SK-N-MC (cell line): ENCODE measurements around the gene AANAT.

Experiments used
- DNase-seq: peaks from one replicate; pipeline ENCODE4 v3.0.0-alpha.2; 2011; ENCODE audit warnings: low read depth, low spot score
- H3K27ac ChIP-seq: fragments of 200-600 bp; sonication (generic); 2 replicates; pipeline ENCODE4 v1.5.1; 2016; ENCODE audit warnings: mixed run types
- H3K36me3 ChIP-seq: fragments of 200-600 bp; sonication (generic); 2 replicates; pipeline ENCODE4 v1.6.1; 2017; ENCODE audit warnings: antibody characterized with exemption, low read length, mixed read lengths; ENCODE audit not compliant: insufficient read depth
- H3K4me3 ChIP-seq: fragments of 200-600 bp; sonication (generic); 2 replicates; pipeline ENCODE4 v1.5.1; 2016
- H3K9ac ChIP-seq: fragments of 200-600 bp; sonication (generic); 2 replicates; pipeline ENCODE4 v1.8.0; 2017; ENCODE audit warnings: mixed run types, mixed read lengths; ENCODE audit not compliant: insufficient read length
- H3K9me3 ChIP-seq: fragments of 200-600 bp; sonication (generic); 2 replicates; pipeline ENCODE4 v1.6.1; 2017; ENCODE audit warnings: low read depth, mild to moderate bottlenecking, antibody characterized with exemption, low read length, moderate library complexity, mixed read lengths
- EZH2 ChIP-seq: fragments of 200-600 bp; sonication (generic); IDR thresholded peaks from one replicate; pipeline ENCODE4 v1.6.1; 2017; ENCODE audit warnings: antibody characterized with exemption
- FOXP2 ChIP-seq: optimal IDR thresholded peaks from 2 replicates; pipeline ENCODE3; 2011; ENCODE audit warnings: mild to moderate bottlenecking, moderate library complexity; ENCODE audit not compliant: insufficient read depth; ENCODE audit errors: extremely low read length, control extremely low read depth
- POLR2AphosphoS5 ChIP-seq: IDR thresholded peaks from 2 replicates; pipeline ENCODE4 v1.6.1; 2012; ENCODE audit warnings: mild to moderate bottlenecking, low read depth, low read length, borderline replicate concordance

The AANAT gene

GRCh38 chr17:76469076-76469990, 1.9 kb downstream of the AANAT start:
- DNase-seq = no peak
- H3K4me3 ChIP-seq = no peak overlapping the region
- no peak overlapping the region for H3K27ac ChIP-seq
- TF ChIP-seq FOXP2 = no peak
- TF ChIP-seq EZH2 = no peak
- no peak for TF ChIP-seq POLR2AphosphoS5
- H3K36me3 ChIP-seq = no peaks in the 10 kb centered on the region
- H3K9me3 ChIP-seq = no peaks in the 10 kb centered on the region
- no peak overlapping the region for H3K9ac ChIP-seq

- no peak overlapping the region for H3K9ac ChIP-seq
- DNase-seq = no peak
- H3K4me3 ChIP-seq = no peak overlapping the region
- no peak overlapping the region for H3K27ac ChIP-seq
- H3K36me3 ChIP-seq = no peaks in the 10 kb centered on the region
- H3K9me3 ChIP-seq = no peaks in the 10 kb centered on the region
- TF ChIP-seq FOXP2 (no peak), POLR2AphosphoS5 (no peak), EZH2 (no peak)
These were observed 2.8 kb downstream of the AANAT start for GRCh38 chr17:76469991-76470739.

DNA sequence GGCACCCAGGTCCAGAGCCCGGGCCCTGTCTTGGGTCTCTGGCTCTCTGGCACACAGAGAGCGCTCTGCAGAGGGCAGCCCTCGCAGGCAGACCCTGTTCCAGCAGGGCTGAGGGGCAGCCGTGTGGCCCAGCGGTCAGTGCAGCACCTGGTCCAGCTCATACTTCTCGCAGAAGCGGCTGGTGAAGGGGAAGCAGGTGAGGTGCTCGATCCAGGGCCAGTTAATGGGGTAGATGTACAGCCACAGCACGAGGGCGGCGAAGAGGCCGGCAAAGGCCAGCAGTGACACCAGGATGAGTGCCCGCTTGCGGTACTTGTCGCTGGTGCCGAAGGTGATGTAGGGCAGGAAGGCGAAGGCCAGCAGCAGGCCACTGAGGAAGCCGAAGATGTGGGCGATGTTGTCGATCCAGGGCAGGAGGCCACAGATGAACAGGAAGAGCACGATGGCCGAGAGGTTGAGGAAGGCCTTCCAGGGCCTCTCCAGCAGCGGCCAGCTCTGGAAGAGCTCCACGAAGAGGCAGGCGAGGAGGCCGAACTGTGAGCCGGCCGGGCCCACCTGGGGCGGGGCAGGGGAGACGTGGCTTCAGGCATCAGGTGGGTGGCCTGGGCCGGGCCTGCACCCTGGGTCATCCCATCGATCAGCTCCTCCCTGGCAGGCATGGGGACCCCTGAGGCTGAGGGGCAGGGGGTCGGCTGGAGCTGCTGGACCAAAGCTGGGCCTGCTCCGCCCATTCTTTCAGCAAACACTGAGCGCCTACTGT, 4.3 kb downstream of the AANAT start:
- Histone ChIP-seq H3K27ac (no peak overlapping the region), H3K9ac (no peak overlapping the region), H3K36me3 (no peaks in the 10 kb centered on the region), H3K4me3 (no peak overlapping the region), H3K9me3 (no peaks in the 10 kb centered on the region)
- DNase-seq = no peak
- no peak for TF ChIP-seq FOXP2

DNA sequence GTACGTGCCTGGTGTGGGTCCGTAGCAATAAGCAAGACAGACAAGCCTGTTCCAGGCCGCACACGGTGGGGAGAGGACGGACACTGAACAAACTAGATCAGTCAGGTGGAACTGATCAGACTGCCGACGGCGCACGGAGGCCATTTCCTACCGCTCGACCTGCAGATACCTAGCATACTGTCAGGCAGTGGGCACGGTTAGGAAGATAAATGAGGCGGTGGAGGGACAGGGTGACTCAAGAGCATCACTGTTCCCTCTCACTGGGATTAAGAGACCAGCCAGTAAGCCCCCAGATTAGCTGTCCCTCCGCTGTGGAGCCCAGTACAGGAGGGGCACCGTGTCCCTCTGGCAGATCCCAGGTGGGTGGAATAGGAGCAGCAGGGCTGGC, 4.8 kb downstream of the AANAT start:
- no peak for TF ChIP-seq POLR2AphosphoS5
- no peak for TF ChIP-seq EZH2
- TF ChIP-seq FOXP2 = no peak
- no peak overlapping the region for H3K27ac ChIP-seq
- no peak for DNase-seq
- no peak overlapping the region for H3K4me3 ChIP-seq
- no peaks in the 10 kb centered on the region for H3K9me3 ChIP-seq
- no peaks in the 10 kb centered on the region for H3K36me3 ChIP-seq
- no peak overlapping the region for H3K9ac ChIP-seq

DNA sequence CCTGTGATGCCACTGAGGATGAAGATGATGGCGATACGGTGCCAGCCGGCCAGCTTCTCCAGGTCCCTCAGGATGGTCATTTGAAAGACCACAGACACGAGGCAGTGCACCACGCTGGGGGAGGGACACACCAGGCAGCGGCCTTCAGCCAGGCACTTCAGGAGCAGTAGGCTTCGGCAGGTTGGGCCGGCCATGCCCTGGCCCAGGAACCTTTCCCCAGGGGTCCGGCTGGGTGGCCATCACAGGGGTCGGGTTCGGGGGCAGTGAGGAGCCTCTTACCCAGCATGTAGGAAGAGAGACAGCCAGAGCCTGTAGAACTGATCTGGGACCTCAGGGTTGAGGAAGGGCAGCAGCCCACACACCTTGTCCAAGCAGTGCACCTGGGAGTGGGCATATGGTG, 5.3 kb downstream of the AANAT start:
- no peak overlapping the region for H3K4me3 ChIP-seq

GRCh38 chr17:76473541-76473985, 6.2 kb downstream of the AANAT start:
- Histone ChIP-seq H3K9ac (no peak overlapping the region), H3K4me3 (no peak overlapping the region), H3K9me3 (no peaks in the 10 kb centered on the region), H3K27ac (no peak overlapping the region), H3K36me3 (no peaks in the 10 kb centered on the region)
- DNase-seq = no peak
- TF ChIP-seq POLR2AphosphoS5 = no peak
- no peak for TF ChIP-seq FOXP2
- TF ChIP-seq EZH2 = no peak

More for the DNA sequence above, 5.3 kb downstream of the AANAT start:
- Histone ChIP-seq H3K9ac (no peak overlapping the region), H3K9me3 (no peaks in the 10 kb centered on the region), H3K27ac (no peak overlapping the region), H3K36me3 (no peaks in the 10 kb centered on the region)
- no peak for TF ChIP-seq EZH2
- TF ChIP-seq POLR2AphosphoS5 = no peak
- no peak for TF ChIP-seq FOXP2
- DNase-seq = no peak

GRCh38 chr17:76474238-76474637, 6.8 kb downstream of the AANAT start:
- DNase-seq = no peak
- Histone ChIP-seq H3K27ac (no peak overlapping the region), H3K9me3 (no peaks in the 10 kb centered on the region), H3K4me3 (no peak overlapping the region), H3K36me3 (no peaks in the 10 kb centered on the region), H3K9ac (no peak overlapping the region)
- TF ChIP-seq EZH2 = no peak
- TF ChIP-seq FOXP2 = no peak
- TF ChIP-seq POLR2AphosphoS5 = no peak

GRCh38 chr17:76474894-76475293, 7.5 kb downstream of the AANAT start:
- DNase-seq = no peak
- Histone ChIP-seq H3K9me3 (no peaks in the 10 kb centered on the region), H3K9ac (no peak overlapping the region), H3K36me3 (no peaks in the 10 kb centered on the region), H3K27ac (no peak overlapping the region), H3K4me3 (no peak overlapping the region)
- TF ChIP-seq FOXP2 (no peak), EZH2 (no peak), POLR2AphosphoS5 (no peak)
